HG02870 (cell line): ENCODE data around the gene DNAH10.

ENCODE experiments used
- ATAC-seq: cut with Tn5 transposase; IDR thresholded peaks from one replicate; pipeline ENCODE4 v1.9.1; 2021; ENCODE audit warnings: mild to moderate bottlenecking, moderate library complexity; ENCODE audit not compliant: unreplicated experiment

The DNAH10 gene, protein sequence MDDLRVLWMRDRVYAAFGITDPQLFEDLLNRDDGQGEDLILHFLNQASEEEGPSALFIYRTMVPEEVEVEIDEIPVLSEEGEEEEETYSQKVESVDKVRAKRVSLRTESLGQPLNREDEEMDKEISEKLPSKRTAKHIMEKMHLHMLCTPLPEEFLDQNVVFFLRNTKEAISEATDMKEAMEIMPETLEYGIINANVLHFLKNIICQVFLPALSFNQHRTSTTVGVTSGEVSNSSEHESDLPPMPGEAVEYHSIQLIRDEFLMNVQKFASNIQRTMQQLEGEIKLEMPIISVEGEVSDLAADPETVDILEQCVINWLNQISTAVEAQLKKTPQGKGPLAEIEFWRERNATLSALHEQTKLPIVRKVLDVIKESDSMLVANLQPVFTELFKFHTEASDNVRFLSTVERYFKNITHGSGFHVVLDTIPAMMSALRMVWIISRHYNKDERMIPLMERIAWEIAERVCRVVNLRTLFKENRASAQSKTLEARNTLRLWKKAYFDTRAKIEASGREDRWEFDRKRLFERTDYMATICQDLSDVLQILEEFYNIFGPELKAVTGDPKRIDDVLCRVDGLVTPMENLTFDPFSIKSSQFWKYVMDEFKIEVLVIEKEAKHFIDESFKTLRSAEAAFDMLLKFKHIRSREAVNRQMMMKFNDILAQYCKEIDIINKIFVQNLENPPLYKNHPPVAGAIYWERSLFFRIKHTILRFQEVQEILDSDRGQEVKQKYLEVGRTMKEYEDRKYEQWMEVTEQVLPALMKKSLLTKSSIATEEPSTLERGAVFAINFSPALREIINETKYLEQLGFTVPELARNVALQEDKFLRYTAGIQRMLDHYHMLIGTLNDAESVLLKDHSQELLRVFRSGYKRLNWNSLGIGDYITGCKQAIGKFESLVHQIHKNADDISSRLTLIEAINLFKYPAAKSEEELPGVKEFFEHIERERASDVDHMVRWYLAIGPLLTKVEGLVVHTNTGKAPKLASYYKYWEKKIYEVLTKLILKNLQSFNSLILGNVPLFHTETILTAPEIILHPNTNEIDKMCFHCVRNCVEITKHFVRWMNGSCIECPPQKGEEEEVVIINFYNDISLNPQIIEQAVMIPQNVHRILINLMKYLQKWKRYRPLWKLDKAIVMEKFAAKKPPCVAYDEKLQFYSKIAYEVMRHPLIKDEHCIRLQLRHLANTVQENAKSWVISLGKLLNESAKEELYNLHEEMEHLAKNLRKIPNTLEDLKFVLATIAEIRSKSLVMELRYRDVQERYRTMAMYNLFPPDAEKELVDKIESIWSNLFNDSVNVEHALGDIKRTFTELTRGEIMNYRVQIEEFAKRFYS (N-terminal part only)

DNA sequence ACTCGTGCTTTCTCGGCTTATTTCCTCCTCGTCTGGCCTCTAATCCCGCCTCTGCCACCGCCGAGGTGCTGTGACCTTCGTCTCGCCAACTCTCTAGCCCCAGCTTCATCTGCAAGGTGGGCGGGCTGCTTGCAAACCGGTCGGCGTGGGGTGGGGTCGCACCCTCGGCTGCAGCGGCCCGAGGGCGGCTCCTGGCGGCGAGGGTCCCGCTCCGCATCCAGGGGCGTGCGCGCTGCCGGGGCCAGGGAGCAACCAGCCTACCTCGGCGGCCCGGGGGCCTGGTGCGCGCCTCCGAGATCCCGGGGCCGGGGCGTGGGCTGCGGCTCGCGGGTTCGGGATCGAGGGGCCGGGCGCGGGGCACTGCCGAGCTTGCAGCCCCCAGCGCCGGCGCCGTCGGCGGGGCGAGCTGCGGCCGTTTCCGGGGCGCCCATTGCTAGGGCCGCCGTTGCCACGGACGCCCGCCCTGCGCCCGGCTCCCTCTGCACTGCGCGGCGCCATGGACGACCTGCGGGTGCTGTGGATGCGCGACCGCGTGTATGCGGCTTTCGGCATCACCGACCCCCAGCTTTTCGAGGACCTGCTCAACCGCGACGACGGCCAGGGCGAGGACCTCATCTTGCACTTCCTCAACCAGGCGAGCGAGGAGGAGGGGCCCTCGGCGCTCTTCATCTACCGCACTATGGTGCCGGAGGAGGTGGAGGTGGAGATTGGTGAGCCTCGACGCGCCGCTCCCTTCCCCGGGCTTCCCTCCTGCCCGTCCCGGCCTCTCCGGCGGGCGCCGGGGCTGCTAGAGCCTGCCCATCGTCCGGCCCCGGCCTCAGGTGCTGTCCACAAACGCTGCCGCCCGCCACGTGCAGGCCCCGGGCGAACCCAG, at the start of gene DNAH10:
TSS of gene DNAH10 (plus strand) at position 461 of the 874 bp plus-strand sequence. CDS start at position 497, 36 bp downstream.
- peak; percentile 54 for ATAC-seq

DNA sequence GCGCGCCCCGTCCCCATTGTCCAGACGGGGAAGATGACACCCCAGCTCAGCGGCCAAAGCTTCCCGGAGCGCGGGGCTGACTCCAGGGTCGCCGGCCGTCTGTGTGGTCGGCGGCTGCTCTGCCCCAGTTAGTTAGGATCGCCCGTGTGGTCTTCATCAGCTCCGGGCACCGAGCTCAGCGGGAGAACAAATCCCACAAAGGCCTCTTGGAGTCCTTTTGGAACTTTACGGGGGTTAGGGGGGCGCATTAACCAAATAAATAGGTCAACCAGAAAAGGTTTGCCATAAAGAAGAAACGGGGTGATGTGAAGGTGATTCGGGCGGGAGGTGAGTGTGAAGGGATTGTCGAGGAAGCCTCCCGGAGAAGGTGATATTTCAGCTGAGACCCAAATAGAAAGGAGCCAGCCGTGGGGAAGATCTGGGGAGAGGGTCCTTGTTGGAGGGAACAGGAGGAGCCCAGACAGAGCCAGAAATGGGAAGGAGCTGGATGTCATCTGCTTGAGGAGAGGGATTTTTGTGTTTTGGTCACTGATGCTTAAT, 49.3 kb upstream of the DNAH10 start:
- no peak for ATAC-seq

DNA sequence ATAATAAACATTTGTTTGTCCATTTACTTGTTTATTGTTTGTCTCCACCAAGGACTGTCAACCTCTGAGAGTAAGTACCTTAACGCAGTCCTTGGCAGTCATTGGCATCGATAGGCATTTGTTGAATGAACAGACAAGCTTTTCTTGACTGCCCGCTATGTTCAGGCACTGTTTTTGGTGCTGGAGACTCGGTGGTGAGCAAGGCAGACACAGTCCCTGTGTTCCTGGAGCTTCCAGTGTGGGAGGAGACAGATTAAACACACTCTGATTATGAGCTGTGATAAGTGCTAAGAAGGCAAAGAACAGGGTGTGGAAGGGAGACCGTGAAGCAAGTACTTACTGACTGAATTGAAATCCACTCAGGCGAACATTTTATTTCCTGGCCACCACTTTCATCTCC, 48.7 kb upstream of the DNAH10 start:
- no peak for ATAC-seq

DNA sequence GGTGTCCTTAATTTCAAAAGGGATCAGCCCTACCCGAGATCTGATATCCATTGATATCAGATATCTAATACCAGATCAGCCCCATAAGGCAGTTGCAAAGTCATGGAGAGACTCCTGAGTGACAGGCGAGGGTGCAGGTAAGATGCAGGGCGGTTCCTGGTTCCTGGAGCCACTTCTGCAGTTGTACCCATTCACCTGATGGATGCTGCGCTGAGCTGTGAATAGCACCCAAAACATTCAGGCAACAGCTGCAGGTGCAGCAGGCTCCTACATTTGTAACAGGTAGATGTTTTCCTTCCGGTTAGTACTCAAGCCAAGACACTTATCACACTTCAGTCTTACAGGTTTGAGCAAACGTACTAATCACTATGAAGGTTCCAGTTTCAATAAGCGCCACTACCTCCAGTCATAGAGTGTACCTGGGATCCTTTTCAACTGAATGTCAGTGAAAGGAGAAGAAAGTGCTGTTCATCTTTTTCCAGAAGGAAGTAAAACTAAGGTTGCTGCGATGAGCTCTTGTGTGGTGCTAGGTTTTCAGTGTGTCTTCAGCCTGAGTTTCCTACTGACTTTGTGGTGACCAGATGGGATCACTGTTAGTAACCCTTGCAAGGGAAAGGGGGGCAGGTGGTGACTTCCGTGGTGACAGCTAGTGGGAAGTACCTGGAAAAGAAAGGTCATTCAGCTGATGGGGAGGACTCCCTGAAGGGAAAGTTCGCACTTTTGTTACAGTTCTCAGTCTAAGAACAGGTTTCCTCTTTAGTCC, 48.1 kb upstream of the DNAH10 start:
- ATAC-seq: peak; percentile 45

DNA sequence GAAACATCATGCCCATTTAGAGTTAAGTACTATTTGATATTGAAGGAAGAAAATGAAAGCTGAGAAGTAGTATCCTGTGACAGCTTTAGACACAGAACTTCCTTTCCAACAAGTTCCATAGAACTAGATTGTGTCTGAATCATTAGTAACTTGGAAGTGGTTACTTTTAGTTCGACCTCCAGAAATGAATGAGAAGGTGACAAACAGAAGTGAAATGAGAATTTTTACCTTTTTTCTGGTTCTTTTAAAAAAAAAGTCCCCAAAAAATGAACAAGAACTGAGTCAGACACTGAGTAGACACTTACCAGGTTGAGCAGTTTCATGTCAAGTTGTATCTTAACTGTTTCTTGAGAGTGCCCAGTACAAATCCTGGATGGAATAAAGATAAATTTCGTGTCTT, 46.9 kb upstream of the DNAH10 start:
- no peak for ATAC-seq

DNA sequence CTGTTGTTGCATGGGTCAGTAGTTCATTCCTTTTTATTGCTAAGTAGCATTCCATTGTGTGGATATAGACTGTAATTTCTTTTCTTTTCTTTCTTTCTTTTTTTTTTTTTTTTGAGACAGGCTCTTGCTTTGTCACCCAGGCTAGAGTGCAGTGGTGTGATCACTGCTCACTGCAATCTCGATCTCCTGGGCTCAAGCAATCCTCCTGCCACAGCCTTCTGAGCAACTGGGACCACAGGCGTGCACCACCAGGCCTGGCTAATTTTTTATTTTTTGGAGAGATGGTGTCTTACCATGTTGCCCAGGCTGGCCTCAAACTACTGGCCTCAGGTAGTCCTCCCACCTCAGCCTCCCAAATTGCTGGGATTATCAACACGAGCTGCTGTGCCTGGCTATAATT, 44.8 kb upstream of the DNAH10 start:
- no peak for ATAC-seq

DNA sequence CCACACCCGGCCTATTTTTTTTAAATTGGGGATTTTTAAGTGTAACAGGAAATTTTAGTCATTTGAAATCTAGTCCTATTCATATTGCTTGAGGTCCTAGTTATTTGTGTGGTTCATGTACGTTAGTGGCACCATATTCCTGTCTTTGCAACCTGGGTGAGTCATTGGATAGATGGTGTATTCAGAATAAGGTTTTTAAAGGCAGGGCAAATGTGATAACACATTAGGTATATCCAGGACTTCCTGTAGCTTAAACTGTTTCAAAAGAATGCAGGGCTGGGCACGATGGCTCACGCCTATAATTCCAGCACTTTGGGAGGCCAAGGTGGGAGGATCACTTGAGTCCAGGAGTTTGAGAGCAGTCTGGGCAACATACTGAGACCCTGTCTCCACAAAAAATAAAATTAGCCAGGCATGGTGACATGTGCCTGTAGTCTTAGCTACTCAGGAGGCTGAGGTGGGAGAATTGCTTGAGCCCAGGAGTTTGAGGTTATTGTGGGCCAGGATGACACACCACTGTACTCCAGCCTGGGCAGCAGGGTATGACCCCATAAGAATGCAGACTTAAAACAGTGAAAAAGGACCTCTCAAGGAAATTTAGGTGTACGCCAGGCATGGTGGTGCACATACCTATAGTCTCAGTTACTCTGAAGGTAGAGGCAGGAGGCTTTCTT, 41.8 kb upstream of the DNAH10 start:
- ATAC-seq: no peak

DNA sequence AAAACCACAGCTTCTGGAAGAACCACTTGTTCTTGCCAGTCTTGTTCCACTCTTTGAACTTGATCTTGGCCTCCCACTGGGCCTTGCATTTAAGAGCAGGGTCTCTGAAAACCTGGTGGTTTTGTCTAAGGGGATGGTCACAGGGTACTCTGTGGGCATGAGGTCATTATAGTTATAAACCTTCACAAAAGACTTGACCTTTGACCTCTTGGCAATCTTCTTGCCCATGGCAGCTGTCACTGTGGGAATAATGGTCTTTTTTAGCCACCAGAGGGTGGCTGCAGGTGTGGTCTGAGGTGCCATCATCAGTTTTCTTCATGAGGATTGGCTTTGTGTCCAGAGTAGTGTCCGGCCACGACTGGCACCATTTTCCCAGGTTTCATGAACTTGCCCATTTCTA, 40.9 kb upstream of the DNAH10 start:
- no peak for ATAC-seq

DNA sequence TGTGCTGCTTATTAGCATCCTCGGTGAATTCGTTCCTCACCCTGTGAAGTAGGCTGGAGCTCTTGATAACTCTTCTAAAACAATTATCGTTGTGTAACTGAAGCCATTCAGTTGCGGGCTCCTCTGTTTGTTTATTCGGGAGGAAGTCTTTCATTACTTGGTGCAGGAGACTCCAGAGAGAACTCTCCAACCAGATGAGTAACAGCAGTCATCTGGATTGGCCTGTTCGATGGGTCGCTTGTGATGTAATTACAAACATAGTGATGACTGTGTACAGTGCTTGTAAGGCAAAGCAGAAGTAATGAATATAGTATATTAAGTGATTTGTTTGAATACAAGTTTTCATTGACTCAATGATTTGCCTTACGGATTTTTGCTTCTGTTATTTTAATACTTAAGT, 39.1 kb upstream of the DNAH10 start:
- no peak for ATAC-seq

DNA sequence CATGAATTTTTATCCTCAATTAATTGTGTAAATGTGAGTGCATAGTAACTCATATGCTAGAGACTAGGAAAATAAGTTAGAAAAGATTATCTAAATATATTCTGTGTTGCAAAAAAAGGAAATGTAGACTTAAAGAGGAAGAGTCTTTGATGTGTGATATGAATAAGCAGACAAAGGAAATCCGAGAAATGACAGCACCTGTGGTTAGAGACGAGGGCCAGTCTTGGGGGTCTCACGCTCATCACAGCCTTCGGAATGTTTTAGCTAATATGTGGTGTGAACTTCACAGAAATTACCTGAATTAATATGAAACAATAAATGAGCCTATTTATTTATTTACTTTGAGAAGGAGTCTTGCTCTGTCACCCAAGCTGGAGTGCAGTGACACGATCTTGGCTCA, 38.3 kb upstream of the DNAH10 start:
- no peak for ATAC-seq

DNA sequence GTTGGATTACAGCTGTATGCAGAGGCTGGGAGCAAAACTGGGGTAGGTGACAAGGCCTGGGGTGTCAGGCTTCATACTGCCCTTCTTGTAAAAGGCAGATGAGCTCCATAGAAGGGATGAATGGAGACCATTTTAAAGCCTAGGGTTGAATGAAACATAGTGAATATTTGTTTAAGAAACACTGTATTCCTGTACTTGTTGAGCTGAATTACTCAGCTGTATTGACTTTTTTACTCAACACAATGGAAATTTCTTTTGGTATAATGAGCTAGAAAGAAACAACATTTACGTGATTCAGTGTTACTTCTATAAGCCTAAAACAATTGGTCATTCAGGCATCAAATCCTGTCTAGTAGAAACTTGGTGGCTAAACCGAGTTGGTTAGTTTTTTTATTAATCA, 35.9 kb upstream of the DNAH10 start:
- ATAC-seq: no peak

DNA sequence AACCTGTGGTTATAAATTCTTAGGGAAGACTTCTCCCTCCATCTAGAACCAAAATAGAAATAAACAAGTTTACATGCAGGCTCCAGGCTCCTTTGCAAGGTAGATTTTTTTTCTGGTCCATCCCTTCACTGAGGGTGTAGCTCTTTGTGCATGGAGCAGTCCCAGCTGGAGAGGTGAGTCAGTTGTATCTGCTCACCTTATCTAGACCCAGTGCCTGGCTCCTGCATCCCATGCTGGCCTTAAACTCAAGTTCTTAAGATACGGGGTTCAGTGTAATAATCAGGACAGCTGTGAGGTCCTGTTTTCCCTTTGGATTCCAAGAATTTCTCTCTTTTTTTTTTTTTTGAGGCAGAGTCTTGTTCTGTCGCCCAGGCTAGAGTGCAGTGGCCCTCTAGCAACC, 35.1 kb upstream of the DNAH10 start:
- no peak for ATAC-seq

DNA sequence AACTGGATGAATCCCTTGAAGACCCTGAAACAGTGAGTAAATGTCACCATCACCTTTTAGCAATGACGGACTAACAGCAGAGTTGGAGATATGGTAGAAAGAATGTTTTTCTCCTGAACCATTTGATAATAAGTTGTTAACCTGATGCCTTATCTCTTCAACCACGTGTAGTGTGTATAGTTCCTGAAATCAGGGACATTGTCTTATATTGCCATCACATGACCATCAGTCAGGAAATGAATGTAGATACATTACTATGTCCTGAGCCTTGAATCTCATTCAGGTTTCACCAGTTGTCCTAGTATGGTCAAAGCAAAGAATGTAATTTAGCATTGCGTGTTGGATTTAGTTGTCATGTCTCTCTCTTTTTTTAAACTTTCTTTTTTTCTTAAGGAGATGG, 34.2 kb upstream of the DNAH10 start:
- ATAC-seq: no peak

DNA sequence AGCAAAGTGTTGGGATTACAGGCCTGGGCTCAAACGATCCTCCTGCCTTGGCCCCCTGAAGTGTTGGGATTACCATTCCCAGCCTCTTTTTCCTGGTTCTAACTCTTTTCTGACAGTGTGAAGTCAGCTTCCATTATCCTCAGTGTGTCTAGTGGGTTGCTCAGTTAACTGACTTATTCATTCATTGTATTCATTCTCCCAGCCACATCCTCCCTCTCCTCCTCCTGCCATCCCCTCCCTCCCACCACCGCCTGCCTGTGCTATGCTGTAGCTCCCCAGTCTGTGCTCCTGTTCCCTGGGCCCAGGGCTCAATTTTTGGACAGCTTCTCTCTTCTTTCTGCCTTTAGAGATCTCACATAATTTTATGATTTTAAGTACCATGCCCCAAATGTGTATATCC, 30.5 kb upstream of the DNAH10 start:
- no peak for ATAC-seq

DNA sequence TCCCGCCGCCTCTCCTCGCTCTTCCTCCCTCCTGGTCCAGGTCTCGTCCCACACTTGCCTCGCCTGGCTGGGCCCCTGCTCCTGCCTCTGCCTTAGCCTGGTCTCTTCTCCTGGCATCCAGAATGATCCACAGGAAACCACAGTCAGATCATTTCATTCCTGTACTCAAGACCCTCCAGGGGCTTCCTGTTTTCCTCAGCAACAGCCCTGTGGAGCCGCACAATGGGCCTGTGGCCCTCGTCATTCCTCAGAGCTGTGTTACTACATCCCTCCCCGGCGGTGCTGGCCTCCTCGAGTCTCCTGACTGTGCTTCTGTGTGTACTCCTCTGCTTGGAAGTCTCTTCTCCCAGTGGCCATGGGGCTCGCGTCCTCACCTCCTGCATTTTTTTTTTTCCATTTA, 29.9 kb upstream of the DNAH10 start:
- ATAC-seq: no peak

DNA sequence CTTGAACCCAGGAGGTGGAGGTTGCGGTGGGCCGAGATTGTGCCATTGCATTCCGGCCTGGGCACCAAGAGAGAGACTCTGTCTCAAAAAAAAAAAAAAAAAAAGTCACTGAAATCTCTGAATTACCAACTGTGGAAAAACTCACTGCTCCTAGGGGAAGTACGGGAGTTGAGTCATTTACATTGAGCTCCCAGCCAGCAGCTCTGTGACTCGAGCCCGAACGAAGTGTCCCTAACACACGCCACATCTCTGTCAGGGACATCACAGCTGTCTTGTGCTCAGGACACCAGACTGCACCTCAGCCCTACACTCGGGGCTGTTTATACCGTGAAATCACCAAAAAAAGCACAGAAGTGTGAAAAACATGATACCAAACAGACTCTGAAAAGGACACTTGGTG, 28.9 kb upstream of the DNAH10 start:
- ATAC-seq: no peak

DNA sequence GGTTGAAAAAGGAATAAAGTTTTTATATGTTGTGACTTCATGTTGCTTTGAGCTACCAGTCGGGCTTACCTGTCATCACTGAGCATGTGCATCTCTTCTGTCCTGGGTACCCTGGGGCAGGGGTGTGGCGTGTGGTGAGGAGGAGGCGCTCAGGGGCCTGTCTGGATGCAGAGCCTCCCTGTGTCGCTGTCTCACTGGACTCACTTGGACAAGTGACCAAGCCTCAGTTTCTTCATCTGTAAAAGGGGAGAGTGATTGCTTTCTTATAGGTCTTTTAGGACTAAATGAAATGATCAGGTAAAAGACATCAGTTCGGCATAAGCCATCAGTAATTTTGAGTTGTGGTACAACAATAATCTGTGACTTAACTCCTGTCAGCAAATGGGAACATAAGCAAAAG, 27.8 kb upstream of the DNAH10 start:
- no peak for ATAC-seq

DNA sequence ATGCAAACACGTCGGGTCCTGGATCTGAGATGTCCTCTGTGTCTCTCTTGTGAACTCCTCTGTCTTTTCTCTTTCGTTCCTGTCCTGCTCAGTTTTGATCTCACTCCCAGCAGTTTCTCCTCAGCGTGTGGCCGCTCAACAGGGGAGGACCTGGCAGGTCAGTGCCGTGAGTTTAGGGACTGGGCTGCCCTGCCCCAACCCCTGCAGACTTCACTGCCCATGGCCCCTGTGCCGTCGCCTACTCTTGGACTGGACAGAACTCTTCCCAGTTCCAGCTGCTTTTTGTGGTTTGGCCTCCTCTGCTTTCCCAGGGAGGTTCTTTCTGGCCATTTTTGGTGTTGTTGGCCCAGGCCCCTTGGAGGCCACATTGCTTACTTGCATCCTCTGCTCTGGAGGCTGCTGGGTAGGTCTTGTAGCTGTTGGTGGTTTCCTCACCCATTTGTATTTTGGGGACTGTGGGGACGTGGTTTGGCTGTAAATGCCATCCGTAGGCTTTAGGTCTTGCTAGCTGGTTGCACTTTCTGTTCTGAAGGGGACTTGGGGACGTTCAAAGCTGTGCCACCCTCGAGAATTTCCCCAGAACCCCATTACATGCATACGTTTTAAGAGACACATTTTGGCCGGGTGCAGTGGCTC, 20.0 kb upstream of the DNAH10 start:
- no peak for ATAC-seq
